ENCODE results near the gene ACP6.
"Not testable (repeated sequence)": the region's sequence is repeated elsewhere in the genome, so short reads cannot be mapped to it uniquely, and the experiment has no call there.

GRCh38 chr1:147680608-147681235, 10.4 kb upstream of the ACP6 start:
- TF ChIP-seq RFX5 (IDR thresholded peaks at IDR 0.05); POLR2A (IDR thresholded peaks at IDR 0.05; ENCODE audit: low read length); CTCF (IDR thresholded peaks at IDR 0.05); TP53 (CRISPR knock-in tag; IDR thresholded peaks at IDR 0.05); RNF2 (IDR thresholded peaks at IDR 0.05; ENCODE audit: borderline replicate concordance, low read depth); HOXB5 (CRISPR knock-in tag; IDR thresholded peaks at IDR 0.05); SMC3 (IDR thresholded peaks at IDR 0.05): not testable (repeated sequence)
